A549 (cell line): ENCODE data around the gene CRB1.

Experiments
- CEBPB ChIP-seq, 2 experiments: fragments of >200 bp in 1 of 2; sonication (Bioruptor Twin) in 1 of 2; formaldehyde crosslinking in 1 of 2; IDR thresholded peaks; 2 replicates each; pipeline ENCODE4 v1.6.1; 2012 to 2016
- JUN ChIP-seq, 2 experiments: fragments of >200 bp; sonication (Bioruptor Twin); formaldehyde crosslinking; IDR thresholded peaks; 2 replicates in 1 of 2; 3 replicates in 1 of 2; pipeline ENCODE4 v1.6.1; 2016 to 2017
- JUNB ChIP-seq: fragments of >200 bp; sonication (Bioruptor Twin); formaldehyde crosslinking; IDR thresholded peaks from 2 replicates; pipeline ENCODE4 v1.6.1; 2016
- TF ChIP-seq, protein P1 (sequence below): fragments of >200 bp; sonication (Bioruptor Twin); formaldehyde crosslinking; IDR thresholded peaks from 3 replicates; pipeline ENCODE4 v1.5.1; 2016
- TF ChIP-seq, protein P2 (sequence below): fragments of 200-600 bp; sonication (generic); IDR thresholded peaks from 2 replicates; pipeline ENCODE4 v1.6.1; 2016; ENCODE audit warnings: antibody characterized with exemption, mild to moderate bottlenecking, moderate library complexity

- TF ChIP-seq JUNB (no peak), JUN (IDR thresholded peaks at IDR 0.05) (no peak), CEBPB (IDR thresholded peaks at IDR 0.05) (no peak)
- TF ChIP-seq, protein P1, sequence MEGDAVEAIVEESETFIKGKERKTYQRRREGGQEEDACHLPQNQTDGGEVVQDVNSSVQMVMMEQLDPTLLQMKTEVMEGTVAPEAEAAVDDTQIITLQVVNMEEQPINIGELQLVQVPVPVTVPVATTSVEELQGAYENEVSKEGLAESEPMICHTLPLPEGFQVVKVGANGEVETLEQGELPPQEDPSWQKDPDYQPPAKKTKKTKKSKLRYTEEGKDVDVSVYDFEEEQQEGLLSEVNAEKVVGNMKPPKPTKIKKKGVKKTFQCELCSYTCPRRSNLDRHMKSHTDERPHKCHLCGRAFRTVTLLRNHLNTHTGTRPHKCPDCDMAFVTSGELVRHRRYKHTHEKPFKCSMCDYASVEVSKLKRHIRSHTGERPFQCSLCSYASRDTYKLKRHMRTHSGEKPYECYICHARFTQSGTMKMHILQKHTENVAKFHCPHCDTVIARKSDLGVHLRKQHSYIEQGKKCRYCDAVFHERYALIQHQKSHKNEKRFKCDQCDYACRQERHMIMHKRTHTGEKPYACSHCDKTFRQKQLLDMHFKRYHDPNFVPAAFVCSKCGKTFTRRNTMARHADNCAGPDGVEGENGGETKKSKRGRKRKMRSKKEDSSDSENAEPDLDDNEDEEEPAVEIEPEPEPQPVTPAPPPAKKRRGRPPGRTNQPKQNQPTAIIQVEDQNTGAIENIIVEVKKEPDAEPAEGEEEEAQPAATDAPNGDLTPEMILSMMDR, result no peak
- TF ChIP-seq, protein P2, sequence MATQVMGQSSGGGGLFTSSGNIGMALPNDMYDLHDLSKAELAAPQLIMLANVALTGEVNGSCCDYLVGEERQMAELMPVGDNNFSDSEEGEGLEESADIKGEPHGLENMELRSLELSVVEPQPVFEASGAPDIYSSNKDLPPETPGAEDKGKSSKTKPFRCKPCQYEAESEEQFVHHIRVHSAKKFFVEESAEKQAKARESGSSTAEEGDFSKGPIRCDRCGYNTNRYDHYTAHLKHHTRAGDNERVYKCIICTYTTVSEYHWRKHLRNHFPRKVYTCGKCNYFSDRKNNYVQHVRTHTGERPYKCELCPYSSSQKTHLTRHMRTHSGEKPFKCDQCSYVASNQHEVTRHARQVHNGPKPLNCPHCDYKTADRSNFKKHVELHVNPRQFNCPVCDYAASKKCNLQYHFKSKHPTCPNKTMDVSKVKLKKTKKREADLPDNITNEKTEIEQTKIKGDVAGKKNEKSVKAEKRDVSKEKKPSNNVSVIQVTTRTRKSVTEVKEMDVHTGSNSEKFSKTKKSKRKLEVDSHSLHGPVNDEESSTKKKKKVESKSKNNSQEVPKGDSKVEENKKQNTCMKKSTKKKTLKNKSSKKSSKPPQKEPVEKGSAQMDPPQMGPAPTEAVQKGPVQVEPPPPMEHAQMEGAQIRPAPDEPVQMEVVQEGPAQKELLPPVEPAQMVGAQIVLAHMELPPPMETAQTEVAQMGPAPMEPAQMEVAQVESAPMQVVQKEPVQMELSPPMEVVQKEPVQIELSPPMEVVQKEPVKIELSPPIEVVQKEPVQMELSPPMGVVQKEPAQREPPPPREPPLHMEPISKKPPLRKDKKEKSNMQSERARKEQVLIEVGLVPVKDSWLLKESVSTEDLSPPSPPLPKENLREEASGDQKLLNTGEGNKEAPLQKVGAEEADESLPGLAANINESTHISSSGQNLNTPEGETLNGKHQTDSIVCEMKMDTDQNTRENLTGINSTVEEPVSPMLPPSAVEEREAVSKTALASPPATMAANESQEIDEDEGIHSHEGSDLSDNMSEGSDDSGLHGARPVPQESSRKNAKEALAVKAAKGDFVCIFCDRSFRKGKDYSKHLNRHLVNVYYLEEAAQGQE, result no peak
Measured at GRCh38 chr1:197469620-197470210, 201.7 kb downstream of the CRB1 start.
